Right lobe of liver (tissue), 4 donors: ENCODE measurements around the gene UCK1.

ENCODE experiments used
- POLR2A ChIP-seq: fragments of 450-650 bp; IDR thresholded peaks from one replicate; pipeline ENCODE4 v1.6.1; 2017; ENCODE audit warnings: antibody characterized with exemption, mild to moderate bottlenecking
- TF ChIP-seq, protein P1 (sequence below), 4 donors: fragments of 200-600 bp in 3 of 4; fragments of 450-650 bp in 1 of 4; IDR thresholded peaks; one replicate each; pipeline versions ENCODE4 v1.5.1 to v1.8.0; 2016 to 2022; ENCODE audit warnings: antibody characterized with exemption in 4 of 4, mild to moderate bottlenecking in 2 of 4
- donor health status: DM: no; HTN: no; CAD: no.
- donor health status: DM: no; HTN: no; CAD: no.
- donor health status: DM: no; HTN: yes; CAD: no.

DNA sequence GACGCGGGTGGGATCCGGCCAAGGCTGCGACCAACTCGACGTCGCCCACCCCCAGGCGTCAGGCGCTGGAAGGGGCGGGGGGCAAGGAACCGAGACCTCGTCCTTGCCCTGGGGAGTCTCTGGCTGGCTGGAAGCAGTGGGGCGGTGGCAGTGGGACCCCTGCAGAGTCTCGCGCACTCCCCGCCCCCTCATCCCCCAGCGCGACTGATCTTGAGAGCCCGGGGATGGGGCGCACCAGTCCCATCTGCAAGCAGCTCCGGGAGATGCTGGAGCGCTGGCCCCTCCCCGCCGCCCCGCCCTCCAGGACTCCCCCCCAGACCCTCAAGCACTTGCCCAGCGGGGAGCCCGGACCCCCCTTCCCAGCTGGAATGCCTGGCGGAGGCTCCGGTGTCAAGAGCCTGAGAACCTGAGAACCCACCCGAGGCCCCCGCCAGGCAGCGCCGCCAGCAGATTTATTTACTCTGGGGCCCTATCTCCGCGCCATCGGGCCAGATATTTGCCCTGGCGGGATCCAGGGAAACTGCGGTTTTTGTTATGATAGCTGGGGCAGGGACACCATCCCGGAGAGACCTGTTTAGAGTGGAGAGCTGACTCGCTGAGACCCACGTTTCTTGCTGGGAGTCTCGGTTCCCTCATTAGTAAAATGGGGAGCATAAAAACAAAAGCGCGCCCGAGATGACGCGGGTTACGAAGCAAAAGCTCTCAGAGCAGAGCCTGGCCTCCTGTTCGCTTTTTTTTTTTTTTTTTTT lies 15.4 kb upstream of the UCK1 start:
- TF ChIP-seq, protein P1, sequence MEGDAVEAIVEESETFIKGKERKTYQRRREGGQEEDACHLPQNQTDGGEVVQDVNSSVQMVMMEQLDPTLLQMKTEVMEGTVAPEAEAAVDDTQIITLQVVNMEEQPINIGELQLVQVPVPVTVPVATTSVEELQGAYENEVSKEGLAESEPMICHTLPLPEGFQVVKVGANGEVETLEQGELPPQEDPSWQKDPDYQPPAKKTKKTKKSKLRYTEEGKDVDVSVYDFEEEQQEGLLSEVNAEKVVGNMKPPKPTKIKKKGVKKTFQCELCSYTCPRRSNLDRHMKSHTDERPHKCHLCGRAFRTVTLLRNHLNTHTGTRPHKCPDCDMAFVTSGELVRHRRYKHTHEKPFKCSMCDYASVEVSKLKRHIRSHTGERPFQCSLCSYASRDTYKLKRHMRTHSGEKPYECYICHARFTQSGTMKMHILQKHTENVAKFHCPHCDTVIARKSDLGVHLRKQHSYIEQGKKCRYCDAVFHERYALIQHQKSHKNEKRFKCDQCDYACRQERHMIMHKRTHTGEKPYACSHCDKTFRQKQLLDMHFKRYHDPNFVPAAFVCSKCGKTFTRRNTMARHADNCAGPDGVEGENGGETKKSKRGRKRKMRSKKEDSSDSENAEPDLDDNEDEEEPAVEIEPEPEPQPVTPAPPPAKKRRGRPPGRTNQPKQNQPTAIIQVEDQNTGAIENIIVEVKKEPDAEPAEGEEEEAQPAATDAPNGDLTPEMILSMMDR (IDR thresholded peaks at IDR 0.05), result no peak
- TF ChIP-seq POLR2A, result no peak
